OCI-LY7 (cell line): ENCODE measurements around the gene SCN1A. TPM values are rescaled to one million over a fixed set of nuclear protein-coding genes. Genes with fewer than 3 reads are reported as not detected.

Experiments used
- BruUV-seq: library from RNA; stranded (reverse); fragments of 400-500 nt; replicated peaks from 2 replicates; lab custom pipeline; 2021; lab: Mats Ljungman, UMichigan
- CTCF ChIA-PET: fragments of 300-600 bp; sonication (Branson Sonifier 250); formaldehyde crosslinking; loops from one replicate; lab custom pipeline; 2022; ENCODE audit warnings: antibody characterized with exemption; ENCODE audit not compliant: unreplicated experiment; lab: Charles Lee
- POLR2A ChIA-PET: fragments of 300-600 bp; sonication (Branson Sonifier 250); formaldehyde crosslinking; loops from one replicate; lab custom pipeline; 2022; ENCODE audit warnings: antibody characterized with exemption; lab: Charles Lee
- DNase-seq: peaks from one replicate; pipeline ENCODE4 v3.0.0-alpha.2; 2015; ENCODE audit warnings: low spot score
- H2AFZ ChIP-seq: fragments of 200-600 bp; sonication (generic), shearing (Covaris generic); 2 replicates; pipeline ENCODE4 v1.6.1; 2014; ENCODE audit warnings: mild to moderate bottlenecking, antibody characterized with exemption, low read length, moderate library complexity
- H3K27ac ChIP-seq: fragments of 200-600 bp; sonication (generic); 2 replicates; pipeline ENCODE4 v1.5.1; 2014; ENCODE audit warnings: mixed run types, low read depth, mild to moderate bottlenecking, moderate library complexity, low read length, inconsistent platforms; ENCODE audit not compliant: poor library complexity, severe bottlenecking
- H3K36me3 ChIP-seq: fragments of 200-600 bp; sonication (generic); 2 replicates; pipeline ENCODE4 v1.6.1; 2014; ENCODE audit warnings: mild to moderate bottlenecking, antibody characterized with exemption, low read length, moderate library complexity, mixed read lengths; ENCODE audit not compliant: insufficient read depth
- H3K4me1 ChIP-seq: fragments of 200-600 bp; sonication (generic); 2 replicates; pipeline ENCODE4 v1.5.1; 2014; ENCODE audit warnings: mild to moderate bottlenecking, low read length; ENCODE audit not compliant: insufficient read depth, poor library complexity, severe bottlenecking
- H3K4me2 ChIP-seq: fragments of 200-600 bp; sonication (generic); 2 replicates; pipeline ENCODE4 v1.6.1; 2014; ENCODE audit warnings: mild to moderate bottlenecking, low read length
- H3K4me3 ChIP-seq: fragments of 200-600 bp; sonication (generic); 2 replicates; pipeline ENCODE4 v1.5.1; 2014; ENCODE audit warnings: mild to moderate bottlenecking, low read depth, low read length; ENCODE audit not compliant: poor library complexity, severe bottlenecking
- H3K79me2 ChIP-seq: fragments of 200-600 bp; sonication (generic); 2 replicates; pipeline ENCODE4 v1.6.1; 2016; ENCODE audit warnings: low read depth, mild to moderate bottlenecking, low read length, moderate library complexity, mixed read lengths; ENCODE audit not compliant: insufficient read depth
- H3K9me2 ChIP-seq: fragments of 200-600 bp; sonication (generic); 2 replicates; pipeline ENCODE4 v1.6.1; 2016; ENCODE audit warnings: mild to moderate bottlenecking, low read length, mixed read lengths; ENCODE audit not compliant: insufficient read depth
- H3K9me3 ChIP-seq: fragments of 200-600 bp; sonication (generic); 2 replicates; pipeline ENCODE4 v1.6.1; 2014; ENCODE audit warnings: mild to moderate bottlenecking, mixed run types, low read length, mixed read lengths
- H4K20me1 ChIP-seq: fragments of 200-600 bp; sonication (generic); 2 replicates; pipeline ENCODE4 v1.6.1; 2014; ENCODE audit warnings: mild to moderate bottlenecking, antibody characterized with exemption, low read length, moderate library complexity, mixed read lengths; ENCODE audit not compliant: insufficient read depth
- CTCF ChIP-seq: fragments of 200-600 bp; sonication (generic); conservative IDR thresholded peaks from 2 replicates; pipeline ENCODE4 v1.5.1; 2014; ENCODE audit warnings: mild to moderate bottlenecking, antibody characterized with exemption, low read length, moderate library complexity, mixed read lengths
- EZH2phosphoT487 ChIP-seq: fragments of 200-600 bp; sonication (generic); IDR thresholded peaks from 2 replicates; pipeline ENCODE4 v1.6.1; 2018; ENCODE audit warnings: low read depth, borderline replicate concordance, mild to moderate bottlenecking, mixed run types, antibody characterized with exemption, low read length, moderate library complexity, mixed read lengths
- intact Hi-C: fragments of 100-400 bp; cut with micrococcal nuclease; formaldehyde crosslinking; loops from one replicate; pipeline ENCODE4 v1.10.0; 2022; ENCODE audit not compliant: unreplicated experiment
- total RNA-seq, 2 experiments: library from RNA; depleted of rRNA in 1 of 2; stranded (reverse); fragments of >200 nt in 1 of 2; shearing (Covaris generic) in 1 of 2; gene quantifications; 2 replicates each; pipeline ENCODE4 v1.2.3, GENCODE V29; 2014 to 2022

SCN1A gene
- total RNA-seq, 2 experiments from 2014 or later = not detected

- no peaks in the 10 kb centered on the region for H3K79me2 ChIP-seq
- no TSS peak for BruUV-seq
- H2AFZ ChIP-seq = no peak overlapping the region
- ChIA-PET POLR2A (no interaction called here), CTCF (no interaction called here)
- no peaks in the 10 kb centered on the region for H3K36me3 ChIP-seq
- H3K9me2 ChIP-seq = no peaks in the 10 kb centered on the region
- no peaks in the 10 kb centered on the region for H4K20me1 ChIP-seq
- DNase-seq = no peak
- no peak overlapping the region for H3K4me2 ChIP-seq
- H3K4me3 ChIP-seq = no peak overlapping the region
- intact Hi-C loops = no loop called here
- no peaks in the 10 kb centered on the region for H3K9me3 ChIP-seq
- no peaks in the 10 kb centered on the region for H3K4me1 ChIP-seq
- no peak overlapping the region for H3K27ac ChIP-seq
- TF ChIP-seq EZH2phosphoT487 = no peak
- TF ChIP-seq CTCF = no peak
Measured at GRCh38 chr2:166094325-166094724, 33.5 kb downstream of the SCN1A start.

GRCh38 chr2:166092889-166093288 lies 34.9 kb downstream of the SCN1A start:
- Histone ChIP-seq H3K36me3 (no peaks in the 10 kb centered on the region), H3K4me1 (no peaks in the 10 kb centered on the region), H3K79me2 (no peaks in the 10 kb centered on the region), H3K4me2 (no peak overlapping the region), H4K20me1 (no peaks in the 10 kb centered on the region), H3K9me2 (no peaks in the 10 kb centered on the region), H3K27ac (no peak overlapping the region), H2AFZ (no peak overlapping the region), H3K4me3 (no peak overlapping the region), H3K9me3 (no peaks in the 10 kb centered on the region)
- intact Hi-C loops = no loop called here
- no peak for TF ChIP-seq EZH2phosphoT487
- TF ChIP-seq CTCF = no peak
- DNase-seq = no peak
- ChIA-PET CTCF (no interaction called here), POLR2A (no interaction called here)
- no TSS peak for BruUV-seq

DNA sequence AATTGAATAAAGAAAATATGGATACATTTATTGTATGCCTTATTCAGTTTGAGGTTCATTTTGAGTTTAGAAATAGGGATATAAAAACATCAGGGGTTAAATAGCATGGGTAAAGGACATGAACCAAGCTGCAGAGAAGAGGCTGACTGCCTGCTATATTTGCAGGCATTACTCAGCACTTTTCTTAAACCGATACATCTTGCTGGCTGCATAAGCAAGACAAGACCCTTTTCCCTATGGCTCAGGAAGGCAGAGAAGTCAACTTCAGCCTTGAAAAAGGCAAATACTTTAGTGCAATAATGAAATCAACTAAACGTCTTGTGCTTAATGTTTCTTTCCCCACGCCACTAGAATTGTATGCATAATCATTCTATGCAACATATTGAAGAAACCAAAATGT lies 36.4 kb downstream of the SCN1A start:
- H3K4me2 ChIP-seq = no peak overlapping the region
- H3K9me2 ChIP-seq = no peaks in the 10 kb centered on the region
- CTCF ChIA-PET = no interaction called here
- H2AFZ ChIP-seq = no peak overlapping the region
- no peaks in the 10 kb centered on the region for H4K20me1 ChIP-seq
- no peak overlapping the region for H3K4me3 ChIP-seq
- no TSS peak for BruUV-seq
- no peaks in the 10 kb centered on the region for H3K9me3 ChIP-seq
- TF ChIP-seq CTCF (no peak), EZH2phosphoT487 (no peak)
- POLR2A ChIA-PET = no interaction called here
- no peaks in the 10 kb centered on the region for H3K4me1 ChIP-seq
- intact Hi-C loops = no loop called here
- H3K36me3 ChIP-seq = no peaks in the 10 kb centered on the region
- H3K27ac ChIP-seq = no peak overlapping the region
- DNase-seq = no peak
- no peaks in the 10 kb centered on the region for H3K79me2 ChIP-seq
